Tibial nerve (tissue), 4 donors: Measurements from ENCODE around the gene CANT1.

ENCODE experiments used
- CTCF ChIP-seq, 5 experiments: fragments of 200-600 bp in 3 of 5; fragments of 450-650 bp in 2 of 5; sonication (generic) in 3 of 5; IDR thresholded peaks; one replicate each; pipeline ENCODE4 v1.5.1; 2016 to 2019; ENCODE audit warnings: antibody characterized with exemption in 5 of 5, mild to moderate bottlenecking in 3 of 5, moderate library complexity in 2 of 5
- EP300 ChIP-seq, 2 donors: sonication (generic); formaldehyde crosslinking; IDR thresholded peaks; one replicate each; pipeline ENCODE4 v1.6.1; 2017; ENCODE audit warnings: antibody characterized with exemption in 2 of 2, mild to moderate bottlenecking in 1 of 2
- POLR2A ChIP-seq, 2 donors: fragments of 450-650 bp; IDR thresholded peaks; one replicate each; pipeline ENCODE4 v1.6.1; 2017; ENCODE audit warnings: antibody characterized with exemption in 2 of 2, mild to moderate bottlenecking in 2 of 2, moderate library complexity in 2 of 2

- TF ChIP-seq CTCF (IDR thresholded peaks at IDR 0.05) (no peak), EP300 (IDR thresholded peaks at IDR 0.05) (no peak), POLR2A (IDR thresholded peaks at IDR 0.05) (no peak)
Measured at GRCh38 chr17:78966910-78967600, 42.5 kb downstream of the CANT1 start.
